Measurements from ENCODE around the gene KCNH5.
"Not testable (repeated sequence)": the region's sequence is repeated elsewhere in the genome, so short reads cannot be mapped to it uniquely, and the experiment has no call there.

KCNH5 gene

GRCh38 chr14:62882967-62883366 lies 162.3 kb downstream of the KCNH5 start:
- no peak for DNase-seq (ENCODE audit: low read depth)

- no peak for DNase-seq (ENCODE audit: low read depth)
These were observed 178.9 kb downstream of the KCNH5 start for GRCh38 chr14:62866376-62866775.

GRCh38 chr14:62864588-62864987 lies 180.7 kb downstream of the KCNH5 start:
- no peak for DNase-seq (ENCODE audit: low read depth)

- not testable (repeated sequence) for DNase-seq (ENCODE audit: low read depth)
These were observed 187.2 kb downstream of the KCNH5 start for GRCh38 chr14:62858011-62858410.

GRCh38 chr14:62854951-62855350 lies 190.3 kb downstream of the KCNH5 start:
- no peak for DNase-seq (ENCODE audit: low read depth)

GRCh38 chr14:62847168-62847567 lies 198.1 kb downstream of the KCNH5 start:
- DNase-seq (ENCODE audit: low read depth) = no peak

GRCh38 chr14:62844546-62844945 lies 200.7 kb downstream of the KCNH5 start:
- DNase-seq (ENCODE audit: low read depth) = no peak

GRCh38 chr14:62824086-62824485 lies 221.2 kb downstream of the KCNH5 start:
- DNase-seq (ENCODE audit: low read depth) = no peak

- no peak for DNase-seq (ENCODE audit: low read depth)
These were observed 225.3 kb downstream of the KCNH5 start for GRCh38 chr14:62819931-62820330.

GRCh38 chr14:62807636-62808035 lies 237.6 kb downstream of the KCNH5 start:
- DNase-seq (ENCODE audit: low read depth) = no peak

- no peak for DNase-seq (ENCODE audit: low read depth)
These were observed 244.7 kb downstream of the KCNH5 start for GRCh38 chr14:62800577-62800976.

GRCh38 chr14:62796431-62796830 lies 248.8 kb downstream of the KCNH5 start:
- no peak for DNase-seq (ENCODE audit: low read depth)

GRCh38 chr14:62792578-62792977 lies 252.7 kb downstream of the KCNH5 start:
- DNase-seq (ENCODE audit: low read depth) = no peak

- DNase-seq (ENCODE audit: low read depth) = not testable (repeated sequence)
These were observed 263.9 kb downstream of the KCNH5 start for GRCh38 chr14:62781328-62781727.

- no peak for DNase-seq (ENCODE audit: low read depth)
These were observed 266.4 kb downstream of the KCNH5 start for GRCh38 chr14:62778852-62779251.

- DNase-seq (ENCODE audit: low read depth) = no peak
These were observed 266.9 kb downstream of the KCNH5 start for GRCh38 chr14:62778310-62778709.

- no peak for DNase-seq (ENCODE audit: low read depth)
These were observed 267.7 kb downstream of the KCNH5 start for GRCh38 chr14:62777510-62777909.

GRCh38 chr14:62776300-62776699 lies 269.0 kb downstream of the KCNH5 start:
- no peak for DNase-seq (ENCODE audit: low read depth)

- no peak for DNase-seq (ENCODE audit: low read depth)
These were observed 276.5 kb downstream of the KCNH5 start for GRCh38 chr14:62768753-62769152.

- no peak for DNase-seq (ENCODE audit: low read depth)
These were observed 281.3 kb downstream of the KCNH5 start for GRCh38 chr14:62763951-62764350.

GRCh38 chr14:62759796-62760195 lies 285.5 kb downstream of the KCNH5 start:
- DNase-seq (ENCODE audit: low read depth) = no peak

GRCh38 chr14:62746881-62747280 lies 298.4 kb downstream of the KCNH5 start:
- DNase-seq (ENCODE audit: low read depth) = not testable (repeated sequence)

GRCh38 chr14:62745496-62745895 lies 299.8 kb downstream of the KCNH5 start:
- DNase-seq (ENCODE audit: low read depth) = no peak

GRCh38 chr14:62743560-62743959 lies 301.7 kb downstream of the KCNH5 start:
- no peak for DNase-seq (ENCODE audit: low read depth)

GRCh38 chr14:62743118-62743517 lies 302.1 kb downstream of the KCNH5 start:
- no peak for DNase-seq (ENCODE audit: low read depth)
